SIG-M5 (cell line): ENCODE measurements around the gene CLIP4.
"Not testable (repeated sequence)": the region's sequence is repeated elsewhere in the genome, so short reads cannot be mapped to it uniquely, and the experiment has no call there.

ENCODE experiments used
- DNase-seq: peaks from one replicate; lab custom pipeline; 2025; lab: John Stamatoyannopoulos, UW

CLIP4 gene

DNA sequence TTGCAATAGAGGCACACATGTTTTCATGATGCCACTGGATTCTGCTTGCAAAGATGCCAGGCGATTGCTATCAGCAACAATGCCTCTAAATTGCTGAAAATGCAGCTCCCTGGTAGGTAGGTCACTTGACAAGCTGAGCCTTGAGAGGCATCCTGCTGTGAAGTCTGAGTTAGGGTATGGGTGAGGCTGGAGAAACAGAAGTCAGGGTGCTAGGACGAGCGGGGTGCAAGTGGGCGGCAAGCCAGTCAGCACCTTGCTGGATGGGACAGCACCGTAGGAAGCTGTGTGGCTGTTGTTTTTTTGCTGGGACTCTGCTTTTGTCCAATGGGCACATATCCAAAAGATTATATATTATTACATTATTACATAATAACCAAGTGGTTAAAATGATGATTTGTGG lies 10.5 kb upstream of the CLIP4 start:
- DNase-seq, result no peak

GRCh38 chr2:29105375-29105774 lies 9.8 kb upstream of the CLIP4 start:
- DNase-seq, result no peak

DNA sequence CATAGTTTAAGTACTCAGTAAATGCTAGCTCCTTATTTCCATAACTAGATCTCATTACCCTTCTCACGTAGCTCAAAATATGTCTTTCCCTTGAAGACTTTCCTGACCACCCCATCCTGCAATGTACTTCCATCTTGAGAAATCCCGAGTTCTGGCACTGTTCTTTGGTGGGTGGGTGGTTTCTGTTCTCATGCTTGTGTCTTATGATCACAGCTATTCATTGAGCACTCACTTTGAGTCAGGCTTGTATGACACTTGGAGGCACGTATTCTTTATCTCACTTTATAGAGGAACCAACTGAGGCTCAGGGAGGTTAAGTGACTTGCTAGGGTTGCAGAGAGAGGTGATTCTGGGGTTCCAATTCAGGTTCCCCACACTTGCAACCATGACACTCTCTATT lies 9.0 kb upstream of the CLIP4 start:
- DNase-seq, result no peak

DNA sequence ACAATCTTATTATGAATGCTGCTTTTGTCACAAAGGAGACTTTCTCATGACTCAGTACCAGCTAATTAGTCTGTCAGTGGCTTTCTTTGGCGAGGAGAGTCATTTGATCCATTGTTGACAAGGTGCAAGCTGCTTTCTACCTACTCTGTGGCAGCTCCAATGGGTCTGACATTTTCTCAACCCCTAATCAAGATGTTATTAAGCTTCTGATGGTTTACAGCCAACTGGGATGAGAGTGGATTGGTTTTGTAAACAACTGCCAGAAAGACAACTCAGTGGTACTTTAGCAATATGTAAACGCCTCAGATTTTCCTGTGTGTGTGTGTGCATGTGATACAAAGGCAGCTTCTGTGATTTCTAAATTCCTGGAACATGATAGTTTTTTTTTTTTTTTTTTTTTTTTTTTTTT lies 8.2 kb upstream of the CLIP4 start:
- no peak for DNase-seq

- DNase-seq, result not testable (repeated sequence)
Observed at GRCh38 chr2:29107547-29107946, 7.7 kb upstream of the CLIP4 start.

GRCh38 chr2:29108225-29108624 lies 7.0 kb upstream of the CLIP4 start:
- DNase-seq, result no peak

GRCh38 chr2:29109246-29109645 lies 6.0 kb upstream of the CLIP4 start:
- no peak for DNase-seq

DNA sequence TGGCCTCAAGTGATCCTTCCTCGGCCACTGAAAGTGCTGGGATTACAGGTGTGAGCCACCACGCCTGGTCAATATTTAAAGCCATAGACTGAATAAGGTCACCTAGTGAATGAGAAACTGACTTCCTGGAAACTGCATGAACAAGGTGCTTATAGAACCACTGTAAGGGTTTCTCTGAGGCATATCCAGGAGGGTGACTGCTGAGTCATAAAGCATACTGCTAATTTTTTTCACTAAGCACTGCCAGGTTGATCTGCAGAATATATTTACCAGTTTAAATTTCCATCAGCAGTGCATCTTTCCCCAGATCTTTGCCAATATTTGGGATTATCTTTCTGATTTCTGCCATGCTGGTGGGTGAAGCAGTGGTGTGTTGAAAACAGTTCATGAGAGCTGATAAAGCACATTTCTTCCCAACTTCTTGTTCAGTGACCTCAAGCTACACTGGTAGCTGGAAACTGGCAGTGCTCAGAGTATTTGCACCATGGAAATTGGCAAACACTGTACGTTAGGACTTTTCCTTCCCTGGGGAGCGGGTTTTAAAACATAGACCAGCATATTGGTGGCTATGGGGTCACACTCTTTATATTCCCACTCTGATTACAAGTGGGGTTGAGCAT lies 4.2 kb upstream of the CLIP4 start:
- no peak for DNase-seq

GRCh38 chr2:29112379-29112778 lies 2.8 kb upstream of the CLIP4 start:
- no peak for DNase-seq

GRCh38 chr2:29113027-29113686 lies 2.1 kb upstream of the CLIP4 start:
- no peak for DNase-seq

DNA sequence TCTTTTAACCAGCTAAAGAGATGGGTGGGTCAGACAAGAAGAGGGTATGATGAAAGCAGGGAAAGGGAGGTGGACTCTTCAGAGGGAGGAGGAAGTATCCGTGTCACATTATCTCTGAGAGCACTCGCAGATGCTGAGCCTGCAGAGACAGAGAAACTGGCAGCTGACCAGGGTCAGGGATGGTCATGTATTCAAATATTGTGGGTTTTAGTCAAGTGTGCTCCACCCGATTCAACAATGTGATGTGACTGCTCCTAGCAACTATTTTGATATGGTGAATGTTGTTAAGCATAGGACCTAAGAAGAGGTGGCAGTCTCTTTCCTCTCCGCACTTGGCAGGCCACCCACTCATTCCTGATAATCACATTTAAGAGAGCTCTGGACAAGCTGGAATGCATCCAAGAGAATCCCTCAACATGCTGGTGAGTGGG lies 1.3 kb upstream of the CLIP4 start:
- DNase-seq, result peak; percentile 9

DNA sequence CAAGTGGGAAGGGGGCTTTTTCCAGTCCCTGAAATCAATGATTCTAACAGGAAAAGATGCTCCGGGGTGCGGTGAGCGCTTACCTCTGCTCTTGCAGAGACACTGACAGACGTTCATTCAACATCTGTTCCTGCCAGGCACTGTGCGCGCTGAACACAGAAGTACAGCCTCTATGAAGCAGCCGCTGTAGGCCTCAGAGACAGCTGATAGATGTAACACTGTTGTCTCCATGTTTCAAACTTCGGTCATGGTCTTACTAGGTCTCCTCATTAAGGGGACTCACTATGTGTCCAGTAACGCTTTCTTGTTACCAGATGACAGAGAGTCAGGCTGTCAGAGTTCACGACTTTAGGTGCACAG lies 649 bp upstream of the CLIP4 start:
- no peak for DNase-seq

DNA sequence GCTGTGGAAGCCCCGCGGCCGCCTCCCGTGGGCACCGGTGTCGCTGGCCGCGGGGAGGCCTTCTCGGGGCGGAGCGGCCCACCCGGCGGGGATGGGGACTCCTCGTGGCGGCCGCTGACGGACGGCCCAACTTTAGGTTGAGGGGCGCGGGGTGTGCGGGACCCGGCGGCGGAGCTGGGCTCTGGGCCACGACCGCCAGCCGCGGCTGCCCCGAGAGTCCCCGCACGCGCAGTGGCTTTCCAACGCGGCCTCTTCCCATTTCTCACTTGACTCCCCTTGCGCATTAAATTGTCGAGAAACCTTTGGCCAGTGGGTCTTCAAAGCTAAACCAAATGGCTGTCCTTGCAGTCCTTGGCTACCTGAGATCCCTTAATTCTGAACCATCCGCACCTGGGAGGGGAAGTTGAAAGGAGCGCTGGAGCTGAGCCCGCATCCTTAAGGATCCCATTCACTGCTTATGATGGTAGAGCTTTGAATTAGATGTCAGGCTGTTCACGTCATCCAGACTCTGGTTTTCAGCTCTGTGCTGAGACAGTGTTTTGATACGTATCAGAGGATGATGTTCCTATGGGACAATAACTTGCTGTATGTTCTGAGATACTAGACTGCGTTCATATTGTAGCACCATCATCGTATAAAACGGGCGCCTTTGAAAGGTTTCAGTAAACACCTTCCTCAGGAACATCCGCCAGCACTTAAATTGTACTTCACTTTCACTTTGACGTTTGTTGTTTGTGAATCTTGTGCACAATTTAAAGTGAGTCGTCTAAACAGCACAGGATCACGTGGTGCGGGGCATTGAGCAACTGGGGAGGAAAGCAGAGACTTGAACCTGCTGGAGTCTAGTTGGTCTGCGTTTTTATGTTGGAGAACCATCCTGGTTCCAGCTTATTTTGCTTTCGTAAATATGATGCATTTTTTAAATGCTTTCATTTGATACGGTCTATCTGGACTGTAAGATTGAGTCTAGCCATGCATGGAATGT lies 874 bp downstream of the CLIP4 start:
- DNase-seq, result no peak

DNA sequence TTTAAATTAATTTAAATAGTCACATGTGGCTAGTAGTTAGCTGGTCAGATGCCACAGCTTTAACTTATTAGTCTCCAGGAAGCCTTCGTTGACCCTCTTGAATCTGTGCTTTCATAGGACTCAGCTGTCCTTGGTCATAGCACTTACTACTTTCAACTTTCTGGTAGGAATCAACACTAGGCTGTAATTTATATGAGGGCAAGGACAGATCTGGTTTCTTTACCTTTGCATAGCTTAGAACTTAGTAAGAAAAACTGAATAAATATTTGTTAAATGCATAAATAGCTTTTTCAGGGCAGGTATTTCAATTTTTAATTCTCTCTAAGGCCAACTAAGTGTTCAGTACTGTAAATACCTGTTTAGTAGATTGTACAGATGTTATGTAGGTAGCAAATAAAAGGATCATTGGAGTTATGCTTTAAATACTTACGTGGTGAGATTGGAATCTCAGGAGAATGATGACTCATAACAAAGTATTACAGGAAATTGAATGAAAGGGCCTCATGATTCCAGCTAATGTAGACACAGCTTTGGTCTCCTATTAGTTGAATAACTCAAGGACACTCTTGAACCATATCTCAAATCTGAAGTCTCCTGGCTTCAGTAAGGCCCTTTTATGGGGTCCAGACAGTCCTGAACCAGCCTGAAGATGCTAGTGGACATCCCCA lies 2.6 kb downstream of the CLIP4 start:
- no peak for DNase-seq

- DNase-seq, result no peak
Observed at GRCh38 chr2:29119211-29119610, 4.0 kb downstream of the CLIP4 start.

DNA sequence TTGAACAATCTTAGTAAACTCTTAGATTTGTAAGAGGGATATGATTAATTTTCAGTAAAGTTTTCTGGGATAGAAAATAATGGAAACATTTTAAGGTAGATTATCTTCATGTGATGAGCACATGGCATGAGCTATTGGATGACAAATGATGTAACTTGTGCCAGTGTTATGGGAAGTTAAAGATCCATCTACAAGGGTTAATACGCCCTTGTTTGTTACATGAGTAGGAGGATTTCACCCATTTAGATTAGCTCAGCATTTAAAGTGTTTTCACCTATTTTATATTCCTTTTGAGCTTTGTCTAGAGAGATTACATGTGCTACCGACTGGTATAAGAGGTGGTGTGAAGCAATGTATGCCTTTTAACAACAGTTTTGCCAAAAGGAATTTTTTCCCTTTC lies 5.6 kb downstream of the CLIP4 start:
- DNase-seq, result no peak

DNA sequence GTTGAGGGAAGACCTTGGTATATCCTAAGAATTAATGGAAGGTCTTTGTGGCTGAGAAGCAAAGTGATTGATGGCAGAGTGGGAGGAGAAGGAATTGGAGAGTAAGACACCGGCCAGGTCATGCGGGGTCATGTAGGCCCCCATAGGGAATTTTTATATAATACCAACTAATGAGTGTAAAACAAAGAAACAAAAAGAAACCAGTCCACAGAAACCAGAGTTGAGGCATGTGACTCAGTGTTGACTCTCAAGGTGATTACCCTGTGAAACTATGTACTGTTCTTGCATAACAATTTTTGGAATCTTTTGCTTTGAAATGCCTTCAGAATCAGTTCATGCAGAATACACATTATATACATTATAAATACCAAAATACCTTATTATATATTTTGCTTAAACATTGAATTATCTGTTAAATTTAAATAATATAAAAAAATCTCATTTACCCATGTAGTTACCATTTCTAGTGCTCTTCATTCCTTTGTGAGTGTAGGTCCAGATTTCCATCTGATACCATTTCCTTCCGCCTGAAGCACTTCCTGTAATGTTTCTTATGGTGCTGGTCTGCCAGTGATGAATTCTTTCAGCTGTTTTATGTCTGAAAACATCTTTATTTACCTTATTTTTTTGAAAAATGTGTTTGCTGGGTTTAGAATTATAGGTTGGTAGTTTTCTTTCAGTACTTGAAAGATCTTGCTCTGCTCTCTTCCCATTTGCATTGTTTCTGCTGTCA lies 8.6 kb downstream of the CLIP4 start:
- DNase-seq, result no peak

- no peak for DNase-seq
Observed at GRCh38 chr2:29124504-29124903, 9.3 kb downstream of the CLIP4 start.

DNA sequence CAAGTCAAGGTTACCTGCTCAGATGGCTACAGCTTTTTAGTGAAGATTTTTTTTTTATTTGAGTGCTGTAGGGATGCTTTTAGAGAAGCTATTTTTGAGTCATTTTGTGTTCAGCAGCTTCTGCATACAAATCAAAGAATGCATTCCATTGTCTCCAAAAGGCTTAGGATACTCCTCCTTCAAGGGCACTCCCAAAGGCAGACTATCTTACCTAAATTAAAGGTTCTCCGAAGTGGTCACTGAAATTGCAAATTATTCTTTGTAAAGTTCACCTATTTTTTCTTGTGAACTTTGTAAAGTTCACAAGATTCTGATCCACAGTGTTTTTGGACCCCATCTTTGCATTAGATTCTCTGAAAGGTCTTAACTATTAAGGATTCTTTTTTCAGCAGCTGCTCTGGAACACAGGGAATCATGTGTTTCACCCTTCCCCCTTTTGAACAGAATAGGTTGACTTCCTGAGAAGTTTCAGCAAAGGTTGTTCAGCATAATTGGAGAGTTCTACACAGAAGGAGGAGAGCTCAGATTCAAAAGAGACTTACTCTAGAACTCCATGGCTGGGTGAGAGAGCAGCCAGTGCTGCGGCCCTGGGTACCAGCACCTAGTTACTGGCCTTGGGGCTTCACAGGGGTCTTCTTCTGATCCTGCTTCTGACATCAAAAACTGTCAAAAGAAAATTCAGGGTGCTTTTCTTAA lies 14.5 kb downstream of the CLIP4 start:
- DNase-seq, result no peak

GRCh38 chr2:29130295-29130694 lies 15.1 kb downstream of the CLIP4 start:
- DNase-seq, result no peak

- DNase-seq, result no peak
Observed at GRCh38 chr2:29134933-29135332, 19.7 kb downstream of the CLIP4 start.
